PC-3 (cell line): Measurements from ENCODE around the gene MOG.

Source experiments
- CTCF ChIP-seq: fragments of 300-600 bp; sonication (generic); conservative IDR thresholded peaks from 2 replicates; pipeline ENCODE4 v1.5.1; 2017; ENCODE audit warnings: antibody characterized with exemption, low read depth, mild to moderate bottlenecking, low read length
- EZH2 ChIP-seq: fragments of 300-600 bp; sonication (generic); IDR thresholded peaks from one replicate; pipeline ENCODE4 v1.6.1; 2017; ENCODE audit warnings: antibody characterized with exemption, mild to moderate bottlenecking, low read length; ENCODE audit not compliant: unreplicated experiment
- EZH2phosphoT487 ChIP-seq: fragments of 300-600 bp; sonication (generic); IDR thresholded peaks from 2 replicates; pipeline ENCODE4 v1.6.1; 2018; ENCODE audit warnings: mild to moderate bottlenecking, antibody characterized with exemption, low read length, borderline replicate concordance

- TF ChIP-seq CTCF (no peak), EZH2phosphoT487 (no peak), EZH2 (no peak)
These were observed 4.2 kb downstream of the MOG start for GRCh38 chr6:29661071-29661470.
